LNCaP clone FGC (cell line): ENCODE data around the gene ARHGAP24.
"Not testable (repeated sequence)": the region's sequence is repeated elsewhere in the genome, so short reads cannot be mapped to it uniquely, and the experiment has no call there.

Experiments
- DNase-seq: peaks from one replicate; pipeline ENCODE4 v3.0.0-alpha.2; 2011; ENCODE audit warnings: low read depth
- H3K4me3 ChIP-seq: 2 replicates; pipeline ENCODE4 v1.5.1; 2011; ENCODE audit warnings: mild to moderate bottlenecking, low read depth, low read length, control low read depth
- TF ChIP-seq, protein P1 (sequence below): IDR thresholded peaks from 2 replicates; pipeline ENCODE4 v1.5.1; 2012; ENCODE audit warnings: mild to moderate bottlenecking; ENCODE audit not compliant: control insufficient read depth, insufficient read depth; ENCODE audit errors: extremely low read depth

The ARHGAP24 gene

DNA sequence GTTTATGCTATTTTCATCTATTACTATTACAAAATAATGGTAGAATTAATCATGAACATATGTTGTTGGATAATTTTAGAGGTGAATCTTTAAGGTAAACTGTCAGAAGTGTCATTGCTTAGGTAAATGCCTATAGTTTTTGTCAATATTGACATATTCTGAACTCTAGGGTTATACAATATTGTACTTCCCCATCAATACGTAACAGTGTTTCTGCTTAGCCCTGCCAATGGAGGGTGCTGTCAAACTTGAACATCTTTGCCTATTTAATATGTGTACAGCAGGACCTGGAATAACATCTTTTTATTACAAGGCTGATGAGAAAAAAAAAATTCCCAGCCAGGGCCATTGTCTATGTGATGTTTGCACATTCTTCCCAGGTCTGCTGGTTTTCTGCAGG lies 40.8 kb downstream of the ARHGAP24 start:
- DNase-seq = no peak

DNA sequence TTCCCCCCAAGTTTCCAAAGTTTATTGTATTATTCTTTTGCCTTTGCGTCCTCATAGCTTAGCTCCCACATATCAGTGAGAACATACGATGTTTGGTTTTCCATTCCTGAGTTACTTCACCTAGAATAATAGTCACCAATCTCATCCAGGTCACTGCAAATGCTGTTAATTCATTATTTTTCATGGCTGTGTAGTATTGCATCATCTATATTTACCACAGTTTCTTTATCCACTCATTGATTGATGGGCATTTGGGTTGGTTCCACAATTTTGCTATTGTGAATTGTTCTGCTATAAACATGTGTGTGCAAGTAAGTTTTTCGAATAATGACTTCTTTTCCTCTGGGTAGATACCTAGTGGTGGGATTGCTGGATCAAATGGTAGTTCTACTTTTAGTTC lies 43.6 kb downstream of the ARHGAP24 start:
- not testable (repeated sequence) for DNase-seq, H3K4me3 ChIP-seq

More for the DNA sequence above, 40.8 kb downstream of the ARHGAP24 start:
- no peak overlapping the region for H3K4me3 ChIP-seq
- TF ChIP-seq, protein P1, sequence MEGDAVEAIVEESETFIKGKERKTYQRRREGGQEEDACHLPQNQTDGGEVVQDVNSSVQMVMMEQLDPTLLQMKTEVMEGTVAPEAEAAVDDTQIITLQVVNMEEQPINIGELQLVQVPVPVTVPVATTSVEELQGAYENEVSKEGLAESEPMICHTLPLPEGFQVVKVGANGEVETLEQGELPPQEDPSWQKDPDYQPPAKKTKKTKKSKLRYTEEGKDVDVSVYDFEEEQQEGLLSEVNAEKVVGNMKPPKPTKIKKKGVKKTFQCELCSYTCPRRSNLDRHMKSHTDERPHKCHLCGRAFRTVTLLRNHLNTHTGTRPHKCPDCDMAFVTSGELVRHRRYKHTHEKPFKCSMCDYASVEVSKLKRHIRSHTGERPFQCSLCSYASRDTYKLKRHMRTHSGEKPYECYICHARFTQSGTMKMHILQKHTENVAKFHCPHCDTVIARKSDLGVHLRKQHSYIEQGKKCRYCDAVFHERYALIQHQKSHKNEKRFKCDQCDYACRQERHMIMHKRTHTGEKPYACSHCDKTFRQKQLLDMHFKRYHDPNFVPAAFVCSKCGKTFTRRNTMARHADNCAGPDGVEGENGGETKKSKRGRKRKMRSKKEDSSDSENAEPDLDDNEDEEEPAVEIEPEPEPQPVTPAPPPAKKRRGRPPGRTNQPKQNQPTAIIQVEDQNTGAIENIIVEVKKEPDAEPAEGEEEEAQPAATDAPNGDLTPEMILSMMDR = no peak

DNA sequence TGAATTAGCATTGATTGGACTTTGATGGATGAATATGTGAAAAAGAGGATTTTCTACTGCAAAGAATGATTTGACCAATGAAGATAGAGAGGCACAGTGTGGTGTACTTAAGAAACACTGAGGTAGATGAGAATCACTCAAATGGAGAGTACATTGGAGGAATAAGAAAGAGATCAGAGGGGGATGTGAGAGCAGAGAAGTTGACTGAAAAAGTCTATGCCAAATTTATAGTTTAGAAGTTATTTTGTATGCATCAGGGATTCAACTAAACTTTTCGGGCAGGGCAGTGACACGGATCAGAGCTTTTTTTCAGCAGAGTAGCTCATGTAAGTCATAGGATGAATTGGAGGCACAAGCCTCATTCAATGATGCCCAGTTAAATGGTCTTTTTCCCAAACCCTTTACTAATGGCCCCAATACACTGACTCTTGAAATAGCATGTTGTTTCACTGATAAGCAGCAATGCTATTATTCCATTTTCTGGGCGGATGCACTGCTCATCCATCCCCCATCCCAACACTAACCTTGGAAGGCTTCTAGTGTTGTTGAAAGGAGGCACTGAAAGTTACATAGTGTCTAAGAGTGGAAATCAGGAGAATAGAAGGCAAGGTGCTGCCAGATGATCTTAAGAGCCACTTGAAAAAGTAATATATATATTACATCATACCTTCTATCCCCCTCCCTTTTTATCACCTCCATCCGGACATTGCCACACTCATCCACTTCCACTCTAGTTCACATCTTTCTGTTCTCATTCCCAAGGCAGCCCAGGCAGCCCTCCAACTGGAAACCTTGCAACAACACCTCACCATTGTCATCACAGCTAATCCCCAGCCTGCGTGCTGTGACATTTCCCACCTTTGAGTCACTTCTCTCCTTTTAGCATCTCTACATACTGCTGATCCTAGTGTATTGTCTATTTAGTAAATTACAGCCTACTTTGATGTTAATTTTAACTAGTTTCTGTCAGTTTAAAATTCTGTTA lies 46.1 kb downstream of the ARHGAP24 start:
- no peak overlapping the region for H3K4me3 ChIP-seq
- no peak for DNase-seq
- TF ChIP-seq, protein P1 = no peak

DNA sequence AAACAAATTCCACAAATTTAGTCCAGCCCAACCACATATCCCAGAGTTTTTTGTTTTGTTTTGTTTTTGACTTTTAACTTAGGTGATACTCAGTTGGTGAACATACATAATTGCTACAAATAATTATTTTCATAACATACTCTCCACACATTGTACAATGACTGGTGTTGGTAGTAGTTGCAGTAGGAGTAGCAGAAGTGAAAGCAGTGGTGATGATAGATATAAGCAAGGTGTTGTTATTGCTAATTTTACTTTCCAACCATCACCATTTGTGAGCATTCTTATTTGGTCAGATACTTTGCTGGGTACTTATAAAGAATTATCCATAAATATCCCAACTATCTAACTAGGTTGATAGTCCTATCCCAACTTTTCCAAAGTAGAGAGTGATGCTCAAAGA lies 47.3 kb downstream of the ARHGAP24 start:
- TF ChIP-seq, protein P1 = no peak
- DNase-seq = no peak

DNA sequence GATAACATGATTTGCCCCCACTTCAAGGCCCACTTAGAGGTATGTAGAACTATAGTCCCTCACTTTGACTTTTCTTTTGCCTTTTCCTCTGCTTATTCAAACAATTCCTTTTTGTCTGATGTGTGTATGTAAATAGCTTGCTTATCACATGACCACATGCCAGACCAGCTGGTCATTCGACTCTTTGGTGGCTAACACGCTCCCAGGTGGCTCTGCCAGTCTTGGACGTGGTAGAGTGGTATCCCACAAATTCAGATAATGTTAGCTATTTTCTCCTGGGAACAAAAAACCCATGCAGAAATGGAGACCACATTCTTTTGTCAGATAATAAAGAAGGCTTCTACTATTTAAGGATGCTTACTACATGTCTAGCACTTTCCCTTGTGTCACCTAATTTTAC lies 47.9 kb downstream of the ARHGAP24 start:
- TF ChIP-seq, protein P1 = no peak
- DNase-seq = no peak
- H3K4me3 ChIP-seq = no peak overlapping the region

More for the DNA sequence above, 47.3 kb downstream of the ARHGAP24 start:
- H3K4me3 ChIP-seq = no peak overlapping the region

DNA sequence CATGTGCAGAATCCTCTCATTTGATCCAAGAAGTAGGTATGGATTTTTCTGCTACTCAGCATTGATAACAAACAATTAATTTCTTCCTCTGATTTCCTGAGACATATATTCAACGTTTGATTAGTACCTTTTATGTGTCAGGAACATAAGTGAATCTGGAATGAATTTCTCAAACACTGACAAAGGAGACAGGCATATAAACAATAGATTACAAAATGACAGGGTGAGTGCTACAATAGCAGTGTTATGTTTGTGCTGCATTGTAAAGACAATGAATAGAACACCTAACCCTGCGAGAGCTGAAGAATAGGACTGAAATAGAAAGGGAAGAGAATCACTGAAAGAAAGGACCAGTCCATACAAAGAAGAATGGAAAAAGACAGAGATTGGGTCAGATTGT lies 52.9 kb downstream of the ARHGAP24 start:
- H3K4me3 ChIP-seq = no peak overlapping the region
- no peak for DNase-seq
- TF ChIP-seq, protein P1 = no peak

DNA sequence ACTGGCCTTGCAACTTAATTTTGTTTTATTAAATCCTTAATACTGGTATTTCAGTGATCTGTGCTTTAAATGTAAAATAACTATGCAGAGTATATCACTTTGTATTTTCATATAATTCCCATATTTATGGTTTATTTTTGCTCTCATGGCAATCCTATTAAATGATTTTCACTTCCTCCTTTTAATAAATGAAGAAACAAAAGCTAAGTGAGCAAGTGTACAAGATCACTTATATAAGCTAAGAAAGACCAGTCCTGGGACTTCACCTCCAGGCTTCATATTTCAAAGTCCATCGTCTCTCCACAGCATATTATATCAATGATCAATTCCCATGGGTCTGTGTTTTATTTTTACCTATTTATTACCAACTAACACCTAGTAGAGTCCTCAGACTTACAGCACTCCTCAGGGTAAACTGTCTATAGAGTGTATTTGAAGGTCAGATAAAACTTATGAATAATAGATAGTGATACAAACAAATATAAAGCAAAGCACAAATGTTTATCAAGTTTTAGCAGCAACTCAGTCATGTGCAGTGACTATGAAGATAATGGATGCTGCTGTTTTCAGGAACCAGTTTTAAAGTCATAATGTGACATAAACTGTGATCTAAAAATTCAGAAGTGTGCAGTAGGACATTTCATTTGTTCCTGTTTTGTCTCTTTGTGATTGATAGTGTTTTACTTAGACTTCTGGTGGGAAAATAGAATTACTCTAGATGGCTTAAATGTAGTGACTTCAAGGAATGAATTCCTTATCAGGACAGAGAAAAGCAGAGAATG lies 56.8 kb downstream of the ARHGAP24 start:
- no peak overlapping the region for H3K4me3 ChIP-seq
- TF ChIP-seq, protein P1 = no peak

More for the DNA sequence above, 56.8 kb downstream of the ARHGAP24 start:
- no peak for DNase-seq
